Dedifferentiated amniotic fluid mesenchymal stem cell (primary cell): ENCODE data around the gene GDF9.
"Not testable (repeated sequence)": the region's sequence is repeated elsewhere in the genome, so short reads cannot be mapped to it uniquely, and the experiment has no call there.

Experiments used
- DNase-seq: peaks from one replicate; pipeline ENCODE4 v3.0.0-alpha.2; 2016; ENCODE audit errors: extremely low spot score

The GDF9 gene

GRCh38 chr5:132872788-132873118, 6.5 kb upstream of the GDF9 start:
- no peak for DNase-seq

DNA sequence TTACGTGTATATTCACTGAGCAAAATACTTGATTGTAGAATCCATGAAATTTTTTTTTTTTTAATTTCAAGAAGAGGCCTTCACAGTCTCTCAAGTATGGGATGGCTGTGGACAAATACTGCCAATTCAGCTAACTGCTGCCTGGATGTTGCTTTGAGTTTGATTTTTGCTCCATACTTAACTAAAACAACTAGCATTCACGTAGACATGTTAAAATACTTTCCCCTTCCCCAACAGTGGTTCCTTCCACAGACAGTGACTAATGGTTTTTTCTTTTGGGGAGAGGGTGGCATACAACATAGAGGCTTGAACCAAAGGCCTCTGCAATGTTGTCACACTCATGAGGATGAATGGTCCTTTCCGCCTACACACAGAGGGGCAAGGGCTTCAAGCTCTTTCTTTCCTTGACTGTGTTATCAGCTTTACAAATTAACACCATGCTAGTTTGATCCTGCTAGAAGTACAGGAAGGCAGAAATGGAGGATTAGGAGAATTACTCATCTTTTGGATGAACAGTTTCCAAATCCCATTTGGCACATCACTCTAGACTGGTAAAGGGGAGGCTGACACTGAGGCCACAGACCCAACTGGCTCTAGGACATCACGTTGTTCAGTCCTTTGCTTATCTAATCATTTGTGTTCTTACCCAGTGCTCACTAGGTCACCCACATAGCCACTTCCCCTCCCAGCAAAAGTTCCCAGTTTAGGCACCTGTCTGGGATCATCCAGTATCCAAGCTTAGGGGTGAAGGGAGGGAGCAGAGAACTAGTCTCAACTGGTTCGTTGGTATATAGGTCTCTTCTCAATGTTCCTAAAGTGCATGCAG, 5.4 kb upstream of the GDF9 start:
- DNase-seq, result no peak

GRCh38 chr5:132870801-132871200, 4.5 kb upstream of the GDF9 start:
- DNase-seq, result no peak

- DNase-seq, result no peak
These were observed 2.5 kb upstream of the GDF9 start for GRCh38 chr5:132868754-132869153.

DNA sequence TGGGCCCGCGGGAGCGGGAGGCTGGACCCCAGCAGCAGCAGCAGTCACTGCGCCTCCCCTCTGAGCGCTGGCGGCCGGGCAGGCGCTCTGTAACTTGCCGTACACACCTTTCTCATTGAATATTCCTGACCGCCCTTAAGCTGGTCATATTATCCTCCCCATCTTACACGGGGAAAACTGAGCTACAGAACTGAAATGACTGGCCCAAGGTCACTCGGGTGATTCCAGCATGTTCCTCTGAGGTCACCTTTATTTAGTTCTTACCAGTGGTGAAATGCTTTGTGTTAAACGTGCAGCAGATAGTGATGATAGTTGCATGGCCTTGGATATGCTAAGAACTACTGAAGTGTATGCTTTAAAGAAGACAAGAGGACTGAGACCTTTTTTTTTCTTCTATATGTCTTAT, 780 bp upstream of the GDF9 start:
- no peak for DNase-seq

DNA sequence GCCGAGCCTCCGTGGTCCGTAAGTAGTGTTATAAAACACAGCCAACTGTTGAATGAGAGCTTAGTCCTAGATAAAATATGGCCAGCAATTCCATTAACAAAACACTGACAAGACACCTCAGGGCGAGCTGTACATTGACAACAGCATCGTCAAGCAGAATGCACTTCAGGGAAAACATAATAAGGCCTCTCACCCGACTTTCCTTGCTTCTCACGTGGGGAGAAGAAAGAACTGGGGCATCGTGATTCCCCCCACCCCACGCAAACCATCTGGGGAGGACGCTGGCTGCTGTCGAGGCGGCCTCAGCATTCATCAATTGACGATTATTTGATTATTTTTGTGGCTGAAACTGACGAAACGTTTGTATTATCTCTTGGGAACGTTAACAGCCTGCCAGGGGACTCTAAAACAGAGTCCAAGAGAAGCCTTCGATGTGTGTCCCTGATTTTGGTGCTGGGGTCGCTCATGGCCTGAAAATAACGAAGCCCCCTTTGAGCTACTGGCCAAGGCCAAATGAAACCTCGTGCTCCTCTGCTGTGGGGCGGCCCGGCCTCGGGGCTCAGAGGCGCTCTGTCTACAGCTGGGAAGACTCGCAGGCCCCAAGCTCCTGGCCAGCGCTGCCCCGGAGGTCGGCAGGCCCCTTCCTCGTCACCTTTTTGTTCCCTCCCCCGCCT, 464 bp downstream of the GDF9 start:
- DNase-seq, result no peak

- DNase-seq, result no peak
These were observed 5.5 kb downstream of the GDF9 start for GRCh38 chr5:132860742-132861141.

GRCh38 chr5:132859889-132860437, 6.3 kb downstream of the GDF9 start:
- no peak for DNase-seq

DNA sequence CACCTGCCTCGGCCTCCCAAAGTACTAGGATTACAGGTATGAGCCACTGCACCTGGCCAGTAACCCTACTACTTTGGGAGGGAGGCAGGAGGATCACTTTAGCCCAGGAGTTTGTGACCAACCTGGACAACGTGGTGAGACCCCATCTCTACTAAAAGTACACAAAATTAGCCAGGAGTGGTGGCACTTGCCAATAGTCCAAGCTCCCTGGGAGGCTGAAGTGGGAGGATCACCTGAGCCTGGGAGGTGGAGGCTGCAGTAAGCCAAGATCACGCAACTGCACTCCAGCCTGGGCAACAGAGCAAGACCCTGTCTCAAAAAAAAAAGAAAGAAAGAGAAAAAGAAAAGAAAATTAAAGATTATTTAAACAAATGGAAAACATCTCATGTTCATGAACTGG, 10.3 kb downstream of the GDF9 start:
- DNase-seq, result no peak

GRCh38 chr5:132854992-132855391, 11.3 kb downstream of the GDF9 start:
- DNase-seq, result not testable (repeated sequence)

DNA sequence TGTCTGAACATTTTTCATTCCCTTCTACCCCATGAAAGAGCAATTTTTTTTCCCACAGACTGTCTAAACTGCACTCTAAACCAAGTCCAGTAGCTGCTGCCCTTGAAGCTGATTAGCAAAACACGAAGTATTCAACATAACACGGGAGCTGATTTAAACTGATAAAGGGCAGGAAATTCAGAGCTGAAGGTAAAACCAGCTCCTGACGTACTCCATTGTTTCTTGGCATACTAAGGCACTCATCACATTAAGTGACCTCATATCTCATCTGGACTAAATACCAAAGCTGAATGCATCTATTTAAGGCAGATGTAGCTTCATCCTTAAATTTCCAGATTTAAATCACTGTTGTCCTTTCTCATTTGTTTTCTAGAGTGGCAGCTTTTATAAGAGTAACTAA, 12.0 kb downstream of the GDF9 start:
- DNase-seq, result no peak

GRCh38 chr5:132853790-132854189, 12.5 kb downstream of the GDF9 start:
- DNase-seq, result no peak

GRCh38 chr5:132853323-132853722, 12.9 kb downstream of the GDF9 start:
- no peak for DNase-seq

- no peak for DNase-seq
These were observed 16.2 kb downstream of the GDF9 start for GRCh38 chr5:132850066-132850465.

DNA sequence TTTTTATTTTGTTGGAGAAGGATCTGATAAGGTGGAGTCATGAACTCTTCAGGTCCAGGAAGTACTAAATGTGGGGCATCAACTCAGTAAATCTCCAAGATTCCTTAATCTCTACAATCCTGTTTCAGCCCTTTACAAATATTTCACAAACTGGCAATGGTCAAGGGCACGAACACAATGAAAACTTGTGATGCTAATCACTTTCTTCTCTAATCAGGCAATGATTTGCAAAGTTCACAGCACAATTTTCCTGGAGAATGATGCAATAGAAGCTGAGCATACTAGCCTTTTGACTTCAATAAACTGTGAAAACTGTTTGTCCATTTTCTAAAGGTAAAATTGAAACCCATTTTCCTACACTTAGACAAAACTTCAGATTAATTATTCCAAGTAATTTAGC, 16.9 kb downstream of the GDF9 start:
- no peak for DNase-seq

GRCh38 chr5:132848270-132848669, 18.0 kb downstream of the GDF9 start:
- no peak for DNase-seq

DNA sequence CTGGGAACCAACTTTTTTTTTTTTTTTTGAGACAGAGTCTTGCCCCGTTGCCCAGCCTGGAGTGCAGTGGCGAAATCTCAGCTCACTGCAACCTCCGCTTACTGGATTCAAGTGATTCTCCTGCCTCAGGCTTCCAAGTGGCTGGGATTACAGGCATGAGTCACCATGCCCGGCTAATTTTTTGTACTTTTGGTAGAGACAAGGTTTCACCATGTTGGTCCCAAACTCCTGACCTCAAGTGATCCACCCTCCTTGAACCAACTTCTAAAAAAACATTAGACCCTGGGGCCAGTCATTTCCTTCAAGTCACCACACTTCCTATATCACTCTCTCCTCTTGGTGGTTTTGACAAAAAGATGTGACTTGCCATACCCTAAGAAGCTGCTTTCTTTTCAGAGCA, 25.0 kb downstream of the GDF9 start:
- DNase-seq, result no peak

DNA sequence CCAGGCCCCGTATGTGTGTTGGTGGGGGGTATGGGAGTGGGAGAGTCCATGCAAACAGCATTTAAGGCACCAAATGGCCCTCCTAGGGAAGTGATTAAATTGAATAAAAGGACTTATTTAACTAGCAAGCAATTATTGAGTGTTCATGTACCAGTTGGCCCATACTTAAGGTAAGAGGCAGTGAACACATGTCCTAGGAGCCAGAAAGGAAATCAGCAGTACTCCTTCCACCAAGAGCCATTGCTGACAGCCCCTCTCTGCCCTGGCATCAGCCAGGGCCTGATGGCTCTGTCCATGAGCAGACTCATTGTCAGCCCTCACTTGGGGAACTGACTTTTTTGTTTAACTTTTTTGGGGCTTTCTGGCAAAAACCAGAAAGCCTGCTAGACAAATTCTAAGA, 25.4 kb downstream of the GDF9 start:
- DNase-seq, result no peak

GRCh38 chr5:132840313-132840712, 26.0 kb downstream of the GDF9 start:
- no peak for DNase-seq

DNA sequence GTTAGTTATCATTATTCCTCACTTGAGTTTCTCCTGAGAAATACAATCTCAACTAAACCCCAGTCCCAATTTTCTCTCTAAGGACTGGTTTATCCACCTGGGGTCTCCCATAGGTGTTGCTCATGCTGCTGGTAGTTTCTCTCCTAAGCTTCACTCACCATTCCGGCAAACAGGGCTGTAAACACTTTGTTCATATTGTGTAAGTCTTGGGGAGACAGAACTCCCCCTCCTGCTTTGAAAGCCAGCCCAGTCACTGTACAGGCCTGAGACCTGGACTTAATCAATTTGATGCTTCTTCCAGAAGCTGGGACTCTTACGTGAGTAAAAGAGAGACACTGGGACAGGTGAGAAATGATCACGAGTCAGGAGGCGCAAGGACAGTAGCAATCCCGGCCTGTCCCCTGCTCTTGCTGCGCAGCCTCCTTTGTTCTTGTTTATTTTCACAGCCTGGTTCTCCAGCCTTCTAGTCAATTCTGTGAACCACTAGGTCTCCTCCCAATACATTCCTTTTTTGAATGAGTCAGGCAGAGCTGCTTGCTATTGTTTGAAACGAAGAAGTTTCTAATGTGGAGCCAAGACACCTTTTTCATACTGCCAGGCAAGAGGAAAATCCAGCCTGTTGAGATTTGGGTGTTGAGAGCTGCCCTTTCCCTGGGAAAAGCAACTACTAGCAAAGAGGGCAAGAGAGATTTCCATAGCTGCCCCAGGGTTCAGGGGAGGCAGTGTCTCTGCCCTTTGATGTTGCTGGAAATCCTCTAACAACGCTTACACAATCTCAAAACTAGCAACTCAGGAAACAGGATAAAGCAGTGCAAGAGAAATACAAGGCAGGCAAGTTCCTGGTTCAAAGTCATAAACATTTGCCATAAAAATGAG, 26.6 kb downstream of the GDF9 start:
- DNase-seq, result peak; percentile 47

DNA sequence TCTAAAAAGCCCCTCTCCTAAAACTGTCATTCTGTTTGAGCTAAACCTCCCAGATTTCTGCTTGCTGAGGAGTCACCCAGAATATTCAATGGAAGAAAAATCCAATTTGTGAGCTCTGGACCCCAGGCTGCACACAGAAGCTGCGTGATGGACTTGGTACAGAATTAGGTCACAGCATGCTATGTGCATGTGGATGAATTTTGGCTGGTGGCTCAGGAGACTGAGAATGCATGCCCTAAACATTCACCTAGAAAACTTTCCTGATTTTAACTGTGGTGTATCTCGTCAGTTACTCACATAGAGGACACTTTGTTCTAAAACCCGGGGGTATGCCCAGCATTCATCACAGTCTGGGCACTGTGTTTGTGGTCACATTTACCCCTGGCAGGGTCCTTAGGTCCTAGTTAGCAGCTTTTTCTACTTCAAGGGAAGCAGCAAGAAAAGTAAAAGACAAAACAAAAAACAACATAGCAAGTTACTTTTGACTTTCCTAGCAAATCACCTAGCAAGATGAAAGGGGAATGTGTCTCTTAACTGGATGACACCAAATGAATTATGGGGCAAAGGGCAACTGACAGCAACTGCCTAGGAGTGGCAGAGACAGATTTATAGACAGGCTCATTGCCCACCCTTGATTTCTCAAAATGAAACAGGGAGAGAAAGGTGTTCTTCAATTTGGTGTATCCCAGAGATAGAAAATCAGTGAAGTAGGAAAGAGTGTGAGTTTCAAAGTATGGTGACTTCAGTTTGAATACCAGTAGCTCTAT, 27.6 kb downstream of the GDF9 start:
- DNase-seq, result no peak

DNA sequence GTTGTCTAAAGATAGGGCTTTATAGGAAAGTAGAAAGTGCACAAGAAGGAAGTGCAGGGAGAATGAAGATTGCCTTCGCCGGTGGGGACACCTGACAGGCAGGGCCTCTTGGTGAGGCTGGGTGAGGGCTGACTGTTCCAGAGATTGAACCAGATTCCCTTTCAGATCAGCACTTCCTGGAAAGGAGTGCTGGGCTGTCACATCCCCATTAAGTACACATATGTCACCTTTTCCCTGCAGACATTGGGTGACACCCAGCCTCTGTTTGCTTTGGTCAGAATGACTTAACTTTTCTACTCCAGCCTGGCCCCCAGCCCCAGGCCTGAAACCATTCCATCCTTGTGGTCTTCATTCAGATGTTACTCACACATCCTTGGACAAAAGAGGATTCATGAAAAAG, 28.4 kb downstream of the GDF9 start:
- DNase-seq, result no peak
